ENCODE results near the gene ARID1B.

The ARID1B gene

GRCh38 chr6:156776840-156777576 is at the start of gene ARID1B:
TSS of gene ARID1B (plus strand) at chr6:156777378. CDS start at chr6:156777681, 303 bp downstream.
- peak; percentile 57 for DNase-seq (ENCODE audit: low spot score)

- DNase-seq (ENCODE audit: low spot score) = no peak
These were observed 49.3 kb upstream of the ARID1B start for GRCh38 chr6:156727715-156728385.

DNA sequence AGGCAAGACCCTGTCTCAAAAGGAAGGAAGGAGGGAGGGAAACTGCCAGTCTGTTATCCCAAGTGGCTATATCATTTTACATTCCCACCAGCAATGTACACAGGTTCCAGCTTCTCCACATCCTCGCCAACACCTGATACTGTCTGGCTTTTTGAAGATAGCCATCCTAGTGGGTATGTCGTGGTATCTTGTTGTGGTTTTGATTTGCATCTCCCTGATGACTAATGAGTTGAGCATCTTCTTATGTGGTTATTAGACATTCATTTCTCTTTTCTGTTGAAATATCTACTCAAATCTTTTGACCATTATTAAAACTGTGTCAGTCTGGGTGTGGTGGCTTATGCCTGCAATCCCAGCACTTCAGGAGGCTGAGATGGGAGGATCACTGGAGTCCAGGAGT is 47.9 kb upstream of the ARID1B start:
- peak; percentile 48 for DNase-seq (ENCODE audit: low spot score)

- no peak for DNase-seq (ENCODE audit: low spot score)
These were observed 45.8 kb upstream of the ARID1B start for GRCh38 chr6:156731396-156731795.

DNA sequence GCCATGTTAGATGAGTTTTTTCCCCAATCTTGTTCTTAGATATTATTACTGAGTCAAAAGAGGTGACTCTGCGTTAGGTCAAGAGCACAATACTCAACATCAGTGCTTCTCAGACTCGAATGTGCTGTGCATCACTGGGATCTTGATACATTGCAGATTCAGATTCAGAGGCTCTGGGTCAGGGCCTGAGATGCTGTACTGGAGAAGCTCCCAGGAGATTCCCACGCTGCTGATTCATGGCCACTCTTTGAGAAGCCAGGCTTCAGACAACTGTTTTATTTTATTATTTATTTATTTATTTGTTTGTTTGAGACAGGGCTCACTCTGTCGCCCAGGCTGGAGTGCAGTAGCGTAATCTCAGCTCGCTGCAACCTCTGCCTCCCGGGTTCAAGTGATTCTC is 41.4 kb upstream of the ARID1B start:
- DNase-seq (ENCODE audit: low spot score) = no peak

- no peak for DNase-seq (ENCODE audit: low spot score)
These were observed 36.6 kb upstream of the ARID1B start for GRCh38 chr6:156740604-156741003.

GRCh38 chr6:156741287-156742073 is 35.7 kb upstream of the ARID1B start:
- no peak for DNase-seq (ENCODE audit: low spot score)

DNA sequence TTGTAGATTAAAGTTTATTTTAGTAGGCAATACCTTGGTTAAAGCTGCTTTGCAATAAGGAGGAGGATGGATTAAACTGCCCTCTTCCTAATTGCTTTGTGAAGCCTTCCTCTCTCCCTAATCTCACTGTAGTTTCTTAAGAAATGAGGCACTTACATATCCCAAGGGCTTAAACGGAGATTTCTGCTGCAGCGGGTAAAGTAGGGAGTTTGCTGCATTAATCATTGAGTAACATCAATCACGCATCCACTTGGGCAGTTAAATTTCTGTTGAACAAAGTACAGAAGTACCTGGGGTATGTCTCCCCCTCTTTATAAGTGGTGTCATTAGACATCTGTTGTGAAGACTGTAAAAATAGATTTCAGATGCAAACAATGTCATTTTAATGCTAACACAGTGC is 29.5 kb upstream of the ARID1B start:
- no peak for DNase-seq (ENCODE audit: low spot score)

DNA sequence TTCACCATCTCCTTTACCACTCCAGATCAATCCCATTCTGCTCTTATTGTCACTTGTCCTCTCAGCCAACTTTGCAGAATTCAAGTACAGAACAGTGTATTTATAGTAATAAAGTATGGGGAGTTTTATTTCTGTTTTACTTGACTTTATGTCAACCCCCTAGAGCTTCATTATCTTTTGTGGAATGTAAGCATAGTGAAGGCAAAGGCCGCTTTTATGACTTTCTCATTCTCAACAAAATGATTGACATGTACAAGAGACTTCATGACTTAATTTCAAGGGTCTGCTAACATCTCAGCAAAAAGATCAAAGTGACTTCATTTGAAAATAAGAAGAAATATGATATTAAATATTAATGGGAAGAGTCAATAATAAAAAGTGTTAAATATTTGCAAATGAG is 28.7 kb upstream of the ARID1B start:
- DNase-seq (ENCODE audit: low spot score) = no peak

- no peak for DNase-seq (ENCODE audit: low spot score)
These were observed 24.4 kb upstream of the ARID1B start for GRCh38 chr6:156752666-156753301.

DNA sequence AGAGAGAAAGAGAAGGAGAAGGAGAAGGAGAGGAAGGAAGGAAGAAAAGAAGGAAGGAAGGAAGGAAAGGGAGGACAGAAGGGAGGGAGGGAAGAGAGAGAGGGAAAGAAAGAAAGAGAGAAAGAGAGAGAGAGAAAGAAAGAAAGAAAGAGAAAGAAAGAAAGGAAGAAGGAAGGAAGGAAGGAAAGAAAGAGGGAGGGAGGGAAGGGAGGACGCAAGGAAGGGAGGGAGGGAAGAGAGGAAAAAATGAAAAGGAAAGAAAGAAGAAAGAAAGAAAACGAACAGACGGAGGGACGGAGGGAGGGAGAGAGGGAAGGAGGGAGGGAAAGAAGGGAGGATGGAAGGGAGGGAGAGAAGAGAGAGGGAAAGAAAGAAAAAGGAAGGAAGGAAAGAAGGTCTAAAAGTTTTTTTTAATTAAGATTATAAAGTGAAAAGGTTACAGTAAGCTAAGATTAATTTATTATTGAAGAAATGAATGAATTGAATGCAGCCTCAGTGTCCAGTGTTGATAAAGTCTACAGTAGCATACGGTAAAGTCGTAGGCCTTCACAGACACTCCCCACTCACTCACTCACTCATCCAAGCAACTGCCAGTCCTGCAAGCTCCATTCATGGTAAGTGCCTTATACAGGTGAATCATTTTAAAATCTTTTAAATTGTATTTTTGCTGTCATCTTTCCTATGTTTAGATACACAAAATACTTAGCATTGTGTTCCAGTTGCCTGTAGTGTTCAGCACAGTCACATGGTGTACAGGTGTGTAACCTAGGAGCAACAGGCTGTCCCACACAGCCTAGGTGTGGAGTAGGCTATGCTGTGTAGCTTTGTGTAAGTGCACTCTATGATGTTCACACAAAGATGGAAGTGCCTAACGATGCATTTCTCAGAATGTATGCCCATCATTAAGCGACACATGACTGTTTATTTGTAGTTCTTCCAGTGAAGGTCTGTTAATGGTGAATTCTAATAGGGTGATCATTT is 20.3 kb upstream of the ARID1B start:
- no peak for DNase-seq (ENCODE audit: low spot score)

DNA sequence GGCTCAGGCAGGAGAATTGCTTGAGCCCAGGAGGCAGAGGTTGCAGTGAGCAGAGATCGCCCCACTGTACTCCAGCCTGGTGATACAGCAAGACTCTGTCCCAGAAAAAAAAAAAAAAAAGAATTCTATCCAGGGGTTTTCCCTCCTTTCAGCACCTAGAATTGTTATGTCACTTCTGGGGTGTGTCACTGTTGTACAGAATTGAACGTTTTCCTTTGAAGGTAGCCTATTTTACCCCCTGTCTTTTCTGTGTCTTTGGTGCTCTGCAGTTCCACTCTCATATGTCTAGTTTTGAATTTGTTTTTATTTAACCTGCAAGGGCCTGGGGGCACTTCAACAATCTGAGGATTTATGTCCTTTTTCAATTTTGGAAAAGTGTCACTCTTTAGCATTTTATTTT is 19.3 kb upstream of the ARID1B start:
- no peak for DNase-seq (ENCODE audit: low spot score)

- no peak for DNase-seq (ENCODE audit: low spot score)
These were observed 16.8 kb upstream of the ARID1B start for GRCh38 chr6:156760377-156760776.

GRCh38 chr6:156762547-156762946 is 14.6 kb upstream of the ARID1B start:
- DNase-seq (ENCODE audit: low spot score) = no peak

- no peak for DNase-seq (ENCODE audit: low spot score)
These were observed 12.1 kb upstream of the ARID1B start for GRCh38 chr6:156765117-156765516.

DNA sequence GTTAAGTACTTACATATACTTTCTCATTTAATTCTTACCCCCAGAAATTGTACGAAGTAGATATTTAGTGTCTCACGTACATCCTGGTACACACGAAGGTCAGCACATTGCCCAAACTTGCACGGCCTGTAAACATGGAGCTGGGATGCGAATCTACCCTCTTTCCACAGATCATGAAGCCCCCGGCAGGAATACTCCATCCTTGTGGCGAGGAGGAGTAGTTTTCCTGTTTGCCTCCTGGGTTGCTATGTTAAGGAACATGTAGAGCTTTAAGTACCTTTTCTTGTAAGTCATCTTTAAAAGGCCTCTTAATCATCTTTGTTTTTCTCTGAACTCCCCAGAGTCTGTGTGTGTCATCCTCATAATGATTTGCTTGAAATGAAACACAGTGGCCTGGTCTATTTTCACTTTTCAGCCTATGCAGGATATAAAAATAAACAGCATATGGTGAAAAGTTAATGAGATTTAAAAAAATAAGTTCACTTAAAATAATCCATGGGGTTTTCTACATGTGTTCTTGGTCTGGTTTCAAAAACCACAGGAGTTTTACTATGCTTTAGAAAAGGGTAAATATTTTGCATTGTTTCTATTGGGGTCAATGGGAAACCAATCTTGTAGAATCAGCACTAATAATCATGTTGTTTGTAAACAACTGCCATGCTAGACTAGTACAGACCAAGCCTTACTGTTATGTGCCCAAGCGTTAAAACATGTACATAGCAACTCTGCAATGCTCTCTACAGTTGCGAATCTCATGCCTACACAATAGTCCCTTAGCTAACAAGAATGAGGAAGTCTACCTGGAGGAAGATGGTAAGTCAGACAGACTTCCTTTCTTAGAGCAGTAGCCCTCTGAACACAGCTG is 9.3 kb upstream of the ARID1B start:
- no peak for DNase-seq (ENCODE audit: low spot score)

DNA sequence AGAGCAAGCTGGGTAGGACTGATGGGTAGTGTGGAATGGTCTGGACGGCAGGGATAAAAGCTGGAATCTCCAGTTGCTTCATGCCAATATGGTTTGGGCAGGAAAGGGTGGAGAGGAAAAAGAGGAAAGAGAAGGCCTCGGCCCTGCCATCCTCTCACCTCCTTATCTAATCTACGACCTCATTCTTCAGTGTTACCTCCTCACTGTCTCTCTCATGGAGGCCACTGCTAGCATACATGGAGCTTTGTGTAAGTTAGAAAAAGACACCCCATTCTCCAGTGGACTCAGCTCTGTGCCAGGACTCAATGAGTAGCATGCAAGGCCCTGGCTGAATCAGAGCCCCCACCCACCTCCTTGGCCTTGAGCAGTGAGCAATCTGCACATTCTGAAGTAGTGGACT is 6.1 kb upstream of the ARID1B start:
- DNase-seq (ENCODE audit: low spot score) = no peak

GRCh38 chr6:156771761-156772160 is 5.4 kb upstream of the ARID1B start:
- DNase-seq (ENCODE audit: low spot score) = no peak

DNA sequence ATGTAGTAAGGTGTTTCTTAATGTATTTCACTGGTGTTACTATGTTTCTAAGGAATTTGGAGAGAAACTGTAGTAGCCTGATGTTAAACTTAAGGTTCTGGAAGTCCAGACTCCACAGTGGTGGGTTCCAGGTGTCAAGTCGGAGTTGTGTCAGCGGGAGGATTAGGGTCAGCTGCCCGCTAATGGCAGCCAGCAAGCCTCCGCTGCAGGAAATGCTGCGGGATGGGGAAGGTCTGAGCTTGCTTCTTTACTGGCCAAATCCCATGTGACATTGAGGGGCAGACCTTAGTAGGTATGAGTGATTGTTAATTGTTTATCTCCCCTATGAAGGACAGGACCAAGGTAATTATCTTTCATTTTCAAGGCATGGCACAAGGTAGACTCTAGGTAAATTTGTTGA is 3.7 kb upstream of the ARID1B start:
- DNase-seq (ENCODE audit: low spot score) = no peak
